NCI-H2171 treated with DMSO at 0.1 percent for 48 hours (cell line): ENCODE measurements around the gene AADACL4.
"Not testable (repeated sequence)": the region's sequence is repeated elsewhere in the genome, so short reads cannot be mapped to it uniquely, and the experiment has no call there.

Experiments used
- DNase-seq: peaks from one replicate; lab custom pipeline; 2025; lab: John Stamatoyannopoulos, UW

Gene AADACL4

DNA sequence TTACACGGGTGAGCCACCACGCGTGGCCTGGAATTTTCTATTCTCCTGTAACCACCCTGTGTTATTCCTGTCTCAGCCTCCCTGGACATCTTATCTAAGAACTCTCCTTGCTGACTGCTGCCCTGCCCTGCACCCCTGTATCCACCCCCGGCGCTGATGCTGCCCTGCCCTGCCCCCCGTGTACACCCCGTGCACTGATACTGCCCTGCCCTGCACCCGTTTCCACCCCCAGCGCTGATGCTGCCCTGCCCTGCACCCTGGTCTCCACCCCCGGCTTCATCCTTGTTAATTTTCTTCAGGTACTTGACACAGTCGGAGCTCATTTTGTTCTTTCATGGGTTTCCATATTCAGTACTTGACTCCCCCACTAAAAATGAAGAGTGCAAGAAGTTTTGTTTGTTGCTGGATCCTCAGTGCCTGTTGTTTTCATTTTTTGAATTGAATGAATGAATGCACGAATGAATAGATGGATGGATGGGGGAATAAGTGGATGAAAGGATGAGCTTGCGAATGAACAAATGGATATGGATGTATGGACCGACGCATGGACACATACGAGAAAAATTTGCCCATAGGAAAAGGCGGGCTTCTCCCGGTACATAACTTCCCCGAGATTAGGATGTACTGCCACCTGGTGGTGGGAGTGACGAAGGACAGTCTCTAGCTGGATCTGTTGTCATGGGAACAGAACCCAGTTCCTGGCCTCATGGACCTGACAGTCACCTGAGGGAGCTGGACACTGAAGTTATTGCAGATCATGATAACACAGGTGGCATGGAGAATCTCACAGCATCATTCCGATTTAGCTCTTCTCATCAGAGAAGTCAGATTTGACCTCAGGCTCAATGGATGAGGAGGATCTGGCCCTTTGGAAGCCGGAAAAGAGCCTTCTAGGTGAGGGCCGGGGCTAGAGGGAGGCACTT lies 14.9 kb downstream of the AADACL4 start:
- peak; percentile 61 for DNase-seq

DNA sequence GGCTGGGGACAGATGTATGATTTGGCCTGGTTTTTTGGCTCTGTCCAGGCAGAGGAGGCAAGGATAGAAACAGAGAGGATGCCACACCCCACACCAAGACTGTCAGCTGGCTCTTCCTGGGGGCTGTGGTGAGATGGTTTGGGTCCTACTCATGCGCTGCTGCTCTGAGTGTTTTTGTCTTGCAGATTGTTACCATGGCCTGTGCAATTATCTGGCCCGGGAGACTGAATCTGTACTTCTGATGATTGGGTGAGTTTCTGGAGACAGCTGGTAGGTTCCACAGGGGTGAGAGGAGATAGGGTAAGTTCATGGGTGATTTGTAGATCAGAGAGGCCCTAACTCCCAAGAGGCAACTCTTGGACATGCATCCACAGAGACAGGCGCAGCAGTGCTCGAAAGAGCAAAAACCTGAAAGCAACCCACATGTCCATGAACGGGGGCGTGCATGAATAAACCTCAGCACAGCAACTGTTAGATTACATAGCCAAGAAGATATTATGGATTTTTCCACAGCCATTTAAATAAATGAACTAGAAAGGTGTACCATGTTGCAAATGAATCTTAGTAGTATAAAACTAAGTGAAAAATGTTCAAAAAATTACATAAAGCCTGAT lies 17.8 kb downstream of the AADACL4 start:
- no peak for DNase-seq

DNA sequence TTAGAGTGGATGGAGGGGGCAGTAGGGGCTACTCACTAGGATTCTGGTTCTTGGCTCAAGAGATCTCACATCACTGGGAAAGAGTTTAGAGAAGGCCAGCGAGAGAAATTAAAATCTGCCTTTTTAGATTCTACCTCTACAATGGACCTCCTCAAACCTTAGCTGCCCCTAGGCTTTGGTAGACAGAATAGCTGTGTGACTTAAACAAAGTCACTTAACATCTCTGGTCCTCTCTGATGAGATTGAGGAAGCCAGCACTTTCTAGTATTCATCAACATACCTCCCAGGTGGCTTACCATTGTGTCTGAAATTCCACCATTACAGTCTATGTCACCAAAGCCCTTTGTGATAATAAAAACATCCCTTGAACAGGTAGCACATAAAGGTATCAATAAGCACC lies 18.7 kb downstream of the AADACL4 start:
- no peak for DNase-seq

DNA sequence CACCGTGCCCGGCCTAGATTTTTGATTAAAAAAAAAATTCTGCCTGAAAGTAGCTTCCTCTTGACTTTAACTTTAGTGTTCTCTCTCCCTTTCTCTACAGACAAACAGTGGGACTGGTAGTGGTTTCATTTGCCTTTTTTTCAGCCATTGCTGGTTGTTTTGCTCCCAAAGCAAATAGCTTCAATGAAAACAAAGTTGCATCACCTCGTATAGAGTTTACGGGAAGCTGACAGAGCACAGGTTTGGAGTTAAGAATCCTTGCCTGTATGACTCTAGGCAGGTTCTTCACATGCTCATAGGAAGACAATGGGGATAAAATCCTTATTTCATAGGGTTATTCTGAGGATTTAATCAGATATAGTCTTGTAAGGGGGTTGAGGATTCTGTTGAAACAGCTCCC lies 21.6 kb downstream of the AADACL4 start:
- DNase-seq, result no peak

- no peak for DNase-seq
These were observed 22.4 kb downstream of the AADACL4 start for GRCh38 chr1:12666141-12666735.

DNA sequence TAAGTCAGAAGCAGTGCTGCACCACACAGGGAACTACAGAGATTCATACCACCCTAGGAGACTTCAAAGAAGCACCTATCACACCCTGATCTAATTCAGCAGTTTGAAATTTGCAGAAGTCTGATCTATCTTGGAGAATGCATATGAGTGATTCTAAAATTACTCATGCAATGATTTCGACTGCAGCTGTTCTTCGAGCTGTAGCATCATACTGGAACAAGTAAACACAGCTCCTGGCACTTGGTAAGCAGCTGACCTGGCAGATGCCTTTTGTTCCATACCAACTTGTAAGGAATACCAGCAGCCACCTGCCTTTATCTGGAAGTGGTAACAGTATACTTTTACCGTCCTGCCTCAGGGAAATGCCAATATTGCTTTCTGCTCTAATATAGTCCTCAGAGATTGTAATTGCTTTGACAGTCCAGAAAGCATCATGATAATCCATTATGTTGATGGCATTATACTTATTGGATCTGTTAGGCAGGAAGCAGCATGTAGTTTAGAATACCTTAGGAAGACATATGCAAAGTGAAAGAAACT lies 25.7 kb downstream of the AADACL4 start:
- DNase-seq, result peak; percentile 88

GRCh38 chr1:12674358-12674757 lies 30.5 kb downstream of the AADACL4 start:
- DNase-seq, result no peak

- DNase-seq, result not testable (repeated sequence)
These were observed 32.2 kb downstream of the AADACL4 start for GRCh38 chr1:12676122-12676521.

GRCh38 chr1:12677565-12677964 lies 33.7 kb downstream of the AADACL4 start:
- DNase-seq, result no peak

GRCh38 chr1:12678350-12678749 lies 34.5 kb downstream of the AADACL4 start:
- peak; percentile 2 for DNase-seq

GRCh38 chr1:12678820-12679219 lies 34.9 kb downstream of the AADACL4 start:
- DNase-seq, result no peak

DNA sequence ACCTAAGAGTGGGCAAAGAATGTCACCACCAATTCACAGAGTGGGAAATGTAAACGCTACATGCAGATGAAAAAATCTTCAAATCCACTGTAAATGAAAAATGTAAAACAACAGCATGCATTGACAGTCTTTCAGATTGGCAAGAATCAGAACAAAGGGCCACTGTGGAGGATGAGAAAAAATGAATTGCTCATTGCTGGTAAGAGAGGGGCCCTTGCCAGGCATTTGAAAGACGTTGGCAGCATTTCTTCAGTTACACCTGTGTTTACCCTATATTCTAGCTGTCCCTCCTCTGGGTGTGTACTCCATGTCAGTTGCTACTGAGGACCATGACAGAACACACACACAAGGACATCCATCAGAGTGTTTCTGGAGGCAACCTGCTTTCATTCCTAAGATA lies 46.3 kb downstream of the AADACL4 start:
- DNase-seq, result no peak

GRCh38 chr1:12692967-12693782 lies 49.3 kb downstream of the AADACL4 start:
- no peak for DNase-seq

- no peak for DNase-seq
These were observed 52.8 kb downstream of the AADACL4 start for GRCh38 chr1:12696658-12697057.

GRCh38 chr1:12697397-12697796 lies 53.5 kb downstream of the AADACL4 start:
- DNase-seq, result no peak

GRCh38 chr1:12703821-12704451 lies 60.1 kb downstream of the AADACL4 start:
- no peak for DNase-seq

DNA sequence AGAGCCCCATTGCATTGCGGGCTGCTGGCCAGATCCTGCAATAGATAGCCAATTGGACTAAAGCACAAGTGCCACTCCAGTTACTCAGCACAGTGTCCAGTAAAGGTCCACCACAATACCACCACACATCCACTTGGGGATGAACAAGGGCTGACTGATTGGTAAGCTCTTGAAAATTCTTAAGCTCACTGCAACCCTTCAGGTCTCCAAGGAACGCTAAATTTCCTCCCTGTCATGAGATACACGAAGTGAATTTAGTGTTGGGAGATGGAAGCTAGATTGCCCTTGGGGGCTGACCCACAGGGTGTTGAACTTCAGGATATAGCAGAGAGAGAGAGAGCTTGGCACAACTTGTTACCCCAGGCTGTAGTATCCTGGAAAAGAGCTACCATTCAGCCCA lies 62.2 kb downstream of the AADACL4 start:
- DNase-seq, result no peak

DNA sequence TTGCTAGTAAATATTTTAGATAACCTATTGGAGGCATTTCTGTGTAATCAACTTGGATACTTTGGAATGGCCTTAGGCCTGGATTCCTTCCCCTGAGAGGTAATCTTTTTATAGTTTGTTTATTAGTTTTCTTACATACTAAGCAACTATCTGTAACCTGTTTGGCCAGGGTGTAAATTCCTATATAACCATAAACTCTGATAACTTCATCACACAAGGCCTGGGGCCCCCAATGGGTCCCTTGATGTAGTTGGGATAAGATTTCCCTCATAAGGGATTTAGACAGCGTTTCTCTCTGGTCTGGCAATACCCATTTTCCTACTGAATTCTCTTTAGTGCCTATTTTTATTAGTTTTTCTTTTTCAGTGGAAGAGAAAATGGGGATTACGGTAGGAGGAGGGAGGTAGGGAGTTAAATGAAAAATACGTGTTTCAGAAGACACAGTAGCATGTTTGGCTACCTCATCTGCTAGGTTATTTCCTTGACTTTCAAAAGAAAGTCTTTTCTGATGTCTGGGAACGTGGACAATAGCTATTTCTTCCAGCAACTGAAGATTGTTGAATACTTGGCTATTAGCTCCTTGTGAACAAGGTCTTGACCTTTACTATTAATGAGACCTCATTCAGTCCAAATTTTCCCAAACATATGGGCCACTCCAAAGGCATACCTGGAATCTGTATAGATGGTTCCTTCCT lies 64.7 kb downstream of the AADACL4 start:
- no peak for DNase-seq

GRCh38 chr1:12709091-12709491 lies 65.2 kb downstream of the AADACL4 start:
- DNase-seq, result no peak

GRCh38 chr1:12709696-12710095 lies 65.8 kb downstream of the AADACL4 start:
- no peak for DNase-seq

GRCh38 chr1:12711536-12711935 lies 67.7 kb downstream of the AADACL4 start:
- no peak for DNase-seq
